ENCODE measurements around the gene KREMEN2. TPM values are rescaled to one million over a fixed set of nuclear protein-coding genes. Genes with fewer than 3 reads are reported as not detected.

The KREMEN2 gene
- total and polyA plus RNA-seq, 9 of the 15 experiments (the other 6 are each of a cell fraction or from before 2014, with no cell fraction given) = 0.04 to 7.7 (median 1.5) TPM; not detected in 1

GRCh38 chr16:2999929-3000328, 35.9 kb downstream of the KREMEN2 start (continued):
- no peak for TF ChIP-seq POLR3G (IDR thresholded peaks at IDR 0.05; ENCODE audit: extremely low read depth, insufficient read length, insufficient replicate concordance)
- no peak for TF ChIP-seq TAF1 (IDR thresholded peaks at IDR 0.05; ENCODE audit: control insufficient read depth, extremely low read depth, insufficient read depth, low read length, severe bottlenecking)
- no peak for TF ChIP-seq ZNF274 (IDR thresholded peaks at IDR 0.05; ENCODE audit: borderline replicate concordance, low read depth, low read length)
- no peak for TF ChIP-seq ZNF212 (CRISPR knock-in tag; IDR thresholded peaks at IDR 0.05)
- TF ChIP-seq ZNF395 (CRISPR knock-in tag; IDR thresholded peaks at IDR 0.05) = no peak
- TF ChIP-seq ZNF507 (tag; conservative IDR thresholded peaks at IDR 0.05) = no peak

GRCh38 chr16:3000540-3000939, 36.5 kb downstream of the KREMEN2 start:
- Histone ChIP-seq H3K4me3 (no peak overlapping the region), H3K27ac (ENCODE audit: extremely low read depth, low read depth, low read length) (no peak overlapping the region), H3K4me1 (replicated peaks in 1 of 2; ENCODE audit: control insufficient read depth in 2 of 2, insufficient read depth in 2 of 2, low read length in 2 of 2) (peaks cover 0 to 40% of the 10 kb centered on the region in 2 experiments; a peak in 2 of 5 replicates), H2AFZ (ENCODE audit: low read depth, low read length) (no peak overlapping the region), H3K27me3 (ENCODE audit: control insufficient read depth in 2 of 2, insufficient read depth in 2 of 2, low read length in 2 of 2) (no peaks in the 10 kb centered on the region), H3K9me3 (replicated peaks; ENCODE audit: control insufficient read depth, insufficient read depth, low read depth, low read length) (no peaks in the 10 kb centered on the region), H3K9ac (ENCODE audit: insufficient read depth in 1 of 2, low read depth in 2 of 2, low read length in 2 of 2) (peak overlapping the region in 1 of 2 experiments; percentile 78; a peak in 2 of 4 replicates), H3K4me2 (ENCODE audit: insufficient read depth, low read length) (no peak overlapping the region), H3K9me1 (ENCODE audit: control insufficient read depth, insufficient read depth, low read length) (no peaks in the 10 kb centered on the region), H4K20me1 (replicated peaks; ENCODE audit: control insufficient read depth, insufficient read depth, low read length) (no peaks in the 10 kb centered on the region), H3K79me2 (ENCODE audit: control insufficient read depth, insufficient read depth, low read length) (peaks cover 6% of the 10 kb centered on the region; the same call in 2 of the 3 replicates), H3K36me3 (ENCODE audit: control insufficient read depth, insufficient read depth, low read length) (no peaks in the 10 kb centered on the region)
- BruUV-seq (replicated peaks) = no TSS peak
- no peak for FAIRE-seq
- ATAC-seq = no peak
- CTCF ChIA-PET (ENCODE audit: low intra/inter-chr PET ratio) = no interaction called here
- WGBS (ENCODE audit: insufficient coverage, low coverage, missing lambda C conversion rate) = 63% methylated on average over 4 of the region's 4 CpGs
- TF ChIP-seq GABPB2 (CRISPR knock-in tag; conservative IDR thresholded peaks at IDR 0.05) (no peak), MCM7 (IDR thresholded peaks at IDR 0.05) (no peak), FOXP1 (CRISPR knock-in tag; IDR thresholded peaks at IDR 0.05) (no peak), POLR3G (IDR thresholded peaks at IDR 0.05; ENCODE audit: extremely low read depth, insufficient read length, insufficient replicate concordance) (no peak), USF1 (CRISPR knock-in tag; IDR thresholded peaks at IDR 0.05) (no peak), RFX7 (CRISPR knock-in tag; IDR thresholded peaks at IDR 0.05) (no peak), ZZZ3 (IDR thresholded peaks at IDR 0.05) (no peak), ZNF699 (CRISPR knock-in tag; IDR thresholded peaks at IDR 0.05; ENCODE audit: insufficient replicate concordance) (no peak), FOXK2 (conservative IDR thresholded peaks at IDR 0.05 in 1 of 2, IDR thresholded peaks at IDR 0.05 in 1 of 2; ENCODE audit: low read depth in 2 of 2) (no peak), ZNF280B (CRISPR knock-in tag; IDR thresholded peaks at IDR 0.05) (no peak), ZFX (CRISPR knock-in tag; IDR thresholded peaks at IDR 0.05) (no peak), ZBED1 (IDR thresholded peaks at IDR 0.05) (no peak), ZBTB2 (IDR thresholded peaks at IDR 0.05) (no peak)
- POLR2A ChIA-PET = interaction anchor here (0.6 to 1.0 kb wide), 6 partner anchors 15 to 802 kb away, joined by 3 read pairs; no protein-coding TSS in a partner anchor
- intact Hi-C loops (cut with micrococcal nuclease) = no loop called here
- no peak for DNase-seq (ENCODE audit: extremely low read depth in 1 of 4, low spot score in 3 of 4)
- in situ Hi-C loops (cut with MboI) = no loop called here

All from K562 (cell line).